HepG2 (cell line): ENCODE data around the gene RHOT2. TPM values are rescaled to one million over a fixed set of nuclear protein-coding genes. Genes with fewer than 3 reads are reported as not detected.

ENCODE experiments used
- BCL3 ChIP-seq: sonication (generic); formaldehyde crosslinking; IDR thresholded peaks from 2 replicates; pipeline ENCODE4 v1.5.1; 2020; ENCODE audit warnings: mild to moderate bottlenecking, missing genetic modification reagents, moderate library complexity
- DMAP1 ChIP-seq: IDR thresholded peaks from 2 replicates; pipeline ENCODE4 v1.6.1; 2016
- JDP2 ChIP-seq: sonication (generic); formaldehyde crosslinking; IDR thresholded peaks from 2 replicates; pipeline ENCODE4 v1.8.1; 2022; ENCODE audit warnings: missing genetic modification reagents, borderline replicate concordance
- MEIS1 ChIP-seq: sonication (generic); formaldehyde crosslinking; IDR thresholded peaks from 2 replicates; pipeline ENCODE4 v1.9.0; 2021; ENCODE audit warnings: mild to moderate bottlenecking, missing genetic modification reagents, moderate library complexity, borderline replicate concordance
- NR2F2 ChIP-seq: IDR thresholded peaks from 2 replicates; pipeline ENCODE4 v1.6.1; 2012; ENCODE audit warnings: low read depth, inconsistent platforms, borderline replicate concordance
- XBP1 ChIP-seq: sonication (generic); formaldehyde crosslinking; IDR thresholded peaks from 2 replicates; pipeline ENCODE4 v1.5.0; 2020; ENCODE audit warnings: missing genetic modification reagents
- ZNF253 ChIP-seq: sonication (generic); formaldehyde crosslinking; IDR thresholded peaks from 2 replicates; pipeline ENCODE4 v1.8.0; 2022; ENCODE audit warnings: mild to moderate bottlenecking, missing genetic modification reagents, borderline replicate concordance
- ZNF407 ChIP-seq: sonication (generic); formaldehyde crosslinking; IDR thresholded peaks from one replicate; pipeline ENCODE4 v1.5.1; 2020; ENCODE audit warnings: mild to moderate bottlenecking, missing genetic modification reagents; ENCODE audit errors: not compliant biosample characterization
- ZNF501 ChIP-seq: sonication (generic); formaldehyde crosslinking; IDR thresholded peaks from 2 replicates; pipeline ENCODE4 v1.5.1; 2020; ENCODE audit warnings: mild to moderate bottlenecking, moderate library complexity, missing genetic modification reagents
- ZNF850 ChIP-seq: sonication (generic); formaldehyde crosslinking; conservative IDR thresholded peaks from 2 replicates; pipeline ENCODE4 v1.9.0; 2021; ENCODE audit warnings: mild to moderate bottlenecking, missing genetic modification reagents
- polyA plus RNA-seq, 8 experiments: library from polyadenylated mRNA; depleted of rRNA in 3 of 8; stranded (reverse) in 7 of 8; unstranded in 1 of 8; fragments of >200 nt; fragmentation: Illumina TruSeq in 4 of 8; extraction: Trizol in 4 of 8; gene quantifications; 2 replicates each; pipeline versions ENCODE4 v1.2.1 to v1.2.3, GENCODE V29; 2011 to 2016; ENCODE audit warnings: low read depth in 4 of 8, missing spikeins in 1 of 8, mixed read lengths in 1 of 8; ENCODE audit not compliant: insufficient read depth in 1 of 8
- total RNA-seq, 5 experiments: library from RNA; depleted of rRNA; stranded (reverse); fragments of >200 nt; fragmentation: Illumina TruSeq; extraction: Trizol; gene quantifications; 2 replicates each; pipeline ENCODE4 v1.2.3, GENCODE V29; 2016; ENCODE audit warnings: low read depth in 1 of 5
- TF ChIP-seq, protein P1 (sequence below): IDR thresholded peaks from 2 replicates; pipeline ENCODE4 v1.6.1; 2016; ENCODE audit warnings: low read depth, control low read depth

RHOT2 gene
- total and polyA plus RNA-seq, 2 of the 13 experiments (the other 11 are each of a cell fraction or from before 2014, with no cell fraction given): 63.6 to 76.9 TPM

DNA sequence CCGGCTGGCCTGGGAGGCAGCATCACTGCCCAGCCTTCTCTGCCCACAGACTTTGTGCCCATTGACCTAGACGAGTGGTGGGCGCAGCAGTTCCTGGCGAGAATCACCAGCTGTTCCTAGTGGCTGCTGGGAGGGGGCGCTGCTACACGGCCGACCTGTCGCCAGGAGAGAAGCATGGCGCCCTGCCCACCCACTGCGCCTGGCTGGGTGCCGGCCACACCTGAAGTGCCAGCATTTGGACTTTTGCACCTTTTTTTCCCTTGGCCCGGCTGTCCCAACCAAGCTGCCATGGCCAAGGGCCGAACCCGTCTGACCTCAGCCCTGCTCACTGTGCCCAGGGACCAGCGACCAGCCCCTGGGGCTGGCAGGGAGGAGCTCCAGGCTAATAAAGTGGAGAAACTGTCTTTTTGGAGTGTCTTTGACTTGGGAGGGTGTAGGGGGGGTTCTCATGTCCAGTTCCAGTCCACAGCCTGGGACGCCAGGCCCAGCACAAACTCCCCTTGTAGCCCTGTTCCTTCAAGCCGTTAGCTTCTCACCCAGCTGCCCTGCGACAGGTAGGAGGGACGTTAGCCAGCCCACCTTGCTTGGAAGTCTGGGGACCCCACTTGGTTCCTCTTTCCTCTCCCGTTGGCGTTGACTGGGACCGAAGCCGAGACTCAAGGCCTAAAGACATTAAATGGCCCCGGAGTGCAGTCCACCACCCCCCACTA lies 19.7 kb upstream of the RHOT2 start (continued):
- TF ChIP-seq ZNF407 (CRISPR knock-in tag) (peak; percentile 18), NR2F2 (no peak), DMAP1 (CRISPR knock-in tag) (no peak; the same call in 1 of the 2 replicates), ZNF850 (CRISPR knock-in tag) (no peak), XBP1 (CRISPR knock-in tag) (no peak), BCL3 (no peak), MEIS1 (CRISPR knock-in tag) (no peak; the same call in 1 of the 2 replicates), ZNF253 (CRISPR knock-in tag) (no peak), ZNF501 (CRISPR knock-in tag) (no peak), JDP2 (CRISPR knock-in tag) (no peak)
- TF ChIP-seq, protein P1, sequence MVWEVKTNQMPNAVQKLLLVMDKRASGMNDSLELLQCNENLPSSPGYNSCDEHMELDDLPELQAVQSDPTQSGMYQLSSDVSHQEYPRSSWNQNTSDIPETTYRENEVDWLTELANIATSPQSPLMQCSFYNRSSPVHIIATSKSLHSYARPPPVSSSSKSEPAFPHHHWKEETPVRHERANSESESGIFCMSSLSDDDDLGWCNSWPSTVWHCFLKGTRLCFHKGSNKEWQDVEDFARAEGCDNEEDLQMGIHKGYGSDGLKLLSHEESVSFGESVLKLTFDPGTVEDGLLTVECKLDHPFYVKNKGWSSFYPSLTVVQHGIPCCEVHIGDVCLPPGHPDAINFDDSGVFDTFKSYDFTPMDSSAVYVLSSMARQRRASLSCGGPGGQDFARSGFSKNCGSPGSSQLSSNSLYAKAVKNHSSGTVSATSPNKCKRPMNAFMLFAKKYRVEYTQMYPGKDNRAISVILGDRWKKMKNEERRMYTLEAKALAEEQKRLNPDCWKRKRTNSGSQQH (CRISPR knock-in tag): no peak
